HEK293T (cell line): Measurements from ENCODE around the gene RHBDL1.

Experiments
- CTCF ChIA-PET: fragments of 350-600 bp; formaldehyde crosslinking; extraction: SDS; loops from one replicate; lab custom pipeline; 2021; ENCODE audit warnings: antibody characterized with exemption, inconsistent platforms; lab: Yijun Ruan, JAX
- POLR2A ChIA-PET: fragments of 350-600 bp; formaldehyde crosslinking; extraction: SDS; loops from one replicate; lab custom pipeline; 2020; ENCODE audit warnings: antibody characterized with exemption, inconsistent platforms; lab: Yijun Ruan, JAX
- DNase-seq: peaks from one replicate; pipeline ENCODE4 v3.0.0; 2012; ENCODE audit warnings: mixed read lengths; ENCODE audit errors: extremely low spot score
- ARNT ChIP-seq: fragments of 450-650 bp; IDR thresholded peaks from 2 replicates; pipeline ENCODE4 v1.6.1; 2017; ENCODE audit warnings: mild to moderate bottlenecking
- BHLHE40 ChIP-seq: fragments of 450-650 bp; IDR thresholded peaks from 2 replicates; pipeline ENCODE4 v1.6.1; 2016; ENCODE audit warnings: mild to moderate bottlenecking, moderate library complexity, borderline replicate concordance
- CTBP1 ChIP-seq: fragments of 450-650 bp; IDR thresholded peaks from 2 replicates; pipeline ENCODE4 v1.6.1; 2016; ENCODE audit warnings: borderline replicate concordance
- ELF4 ChIP-seq: fragments of 450-650 bp; IDR thresholded peaks from 2 replicates; pipeline ENCODE4 v1.6.1; 2017; ENCODE audit warnings: antibody characterized with exemption
- FOXA1 ChIP-seq: fragments of 450-650 bp; IDR thresholded peaks from 2 replicates; pipeline ENCODE4 v1.6.1; 2016; ENCODE audit warnings: mild to moderate bottlenecking
- FOXK2 ChIP-seq: fragments of 450-650 bp; IDR thresholded peaks from 2 replicates; pipeline ENCODE4 v1.6.1; 2016; ENCODE audit warnings: mild to moderate bottlenecking
- FOXM1 ChIP-seq: fragments of 450-650 bp; IDR thresholded peaks from 2 replicates; pipeline ENCODE4 v1.6.1; 2017; ENCODE audit warnings: mild to moderate bottlenecking, borderline replicate concordance
- HDGF ChIP-seq: fragments of 450-650 bp; IDR thresholded peaks from 2 replicates; pipeline ENCODE4 v1.6.1; 2017; ENCODE audit warnings: antibody characterized with exemption, borderline replicate concordance
- L3MBTL2 ChIP-seq: fragments of 450-650 bp; conservative IDR thresholded peaks from 2 replicates; pipeline ENCODE4 v1.6.1; 2016; ENCODE audit warnings: mild to moderate bottlenecking
- LEF1 ChIP-seq: fragments of 450-650 bp; IDR thresholded peaks from 2 replicates; pipeline ENCODE4 v1.6.1; 2017; ENCODE audit warnings: mild to moderate bottlenecking, borderline replicate concordance
- NFRKB ChIP-seq: fragments of 450-650 bp; IDR thresholded peaks from 2 replicates; pipeline ENCODE4 v1.6.1; 2016; ENCODE audit warnings: mild to moderate bottlenecking, moderate library complexity
- PKNOX1 ChIP-seq: fragments of 450-650 bp; IDR thresholded peaks from 2 replicates; pipeline ENCODE4 v1.6.1; 2016
- SP1 ChIP-seq: fragments of 450-650 bp; IDR thresholded peaks from 2 replicates; pipeline ENCODE4 v1.6.1; 2017
- SUZ12 ChIP-seq: fragments of 450-650 bp; IDR thresholded peaks from 2 replicates; pipeline ENCODE4 v1.6.1; 2016; ENCODE audit warnings: mild to moderate bottlenecking
- TARDBP ChIP-seq: fragments of 450-650 bp; IDR thresholded peaks from 2 replicates; pipeline ENCODE4 v1.6.1; 2016
- ZNF384 ChIP-seq: fragments of 450-650 bp; IDR thresholded peaks from 2 replicates; pipeline ENCODE4 v1.6.1; 2016

The RHBDL1 gene

DNA sequence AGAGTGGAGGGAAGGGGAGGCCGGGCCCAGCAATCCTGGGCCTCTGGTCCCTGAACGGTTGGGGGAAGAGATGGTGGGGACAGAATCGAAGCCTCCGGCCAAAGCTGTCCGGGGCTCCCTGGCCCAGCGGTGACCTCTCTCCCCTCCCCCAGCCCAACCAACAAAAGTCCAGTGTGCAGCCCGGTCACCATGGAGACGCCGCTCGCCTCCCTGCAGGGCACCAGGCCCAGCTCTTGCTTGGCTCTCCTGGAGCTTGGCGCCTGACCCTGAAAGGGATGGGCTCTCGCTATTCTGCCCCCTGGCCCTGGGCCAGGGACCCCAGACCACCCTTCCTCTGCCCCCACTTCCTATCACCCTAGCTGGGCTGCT lies 40.7 kb downstream of the RHBDL1 start:
- DNase-seq, result no peak
- ChIA-PET POLR2A (interaction anchor here (0.6 to 4.0 kb wide), 6 partner anchors 10 to 91 kb away, joined by 3 to 27 read pairs (median 3); partner anchors contain the start of genes CCDC78, CHTF18, CIAO3 and HAGHL), CTCF (interaction anchor here (0.6 to 2.2 kb wide), 5 partner anchors 38 to 72 kb away, joined by 3 to 9 read pairs (median 4); partner anchors contain the start of genes CHTF18 and RPUSD1)
- TF ChIP-seq LEF1 (no peak), FOXA1 (no peak), NFRKB (no peak), SP1 (no peak), CTBP1 (no peak), L3MBTL2 (no peak), SUZ12 (no peak), ARNT (no peak), BHLHE40 (no peak), HDGF (no peak), FOXM1 (no peak), FOXK2 (no peak), ELF4 (no peak), ZNF384 (no peak)

DNA sequence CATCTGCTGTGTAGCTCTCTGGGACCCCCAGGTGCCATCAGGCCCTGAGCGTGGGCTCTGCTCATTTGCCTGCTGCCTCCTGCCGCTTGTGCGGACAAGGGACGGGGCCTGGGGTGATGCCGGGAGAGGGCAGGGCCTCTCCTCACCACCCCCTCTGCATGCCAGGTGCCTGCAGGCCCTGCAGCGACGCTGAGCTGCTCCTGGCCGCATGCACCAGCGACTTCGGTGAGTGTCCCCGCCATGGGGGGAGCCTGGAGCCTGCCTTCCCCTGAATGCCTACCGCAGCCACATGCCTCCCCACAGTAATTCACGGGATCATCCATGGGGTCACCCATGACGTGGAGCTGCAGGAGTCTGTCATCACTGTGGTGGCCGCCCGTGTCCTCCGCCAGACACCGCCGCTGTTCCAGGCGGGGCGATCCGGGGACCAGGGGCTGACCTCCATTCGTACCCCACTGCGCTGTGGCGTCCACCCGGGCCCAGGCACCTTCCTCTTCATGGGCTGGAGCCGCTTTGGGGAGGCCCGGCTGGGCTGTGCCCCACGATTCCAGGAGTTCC lies 41.4 kb downstream of the RHBDL1 start:
- POLR2A ChIA-PET, result interaction anchor here (1.4 to 4.0 kb wide), 3 partner anchors 10 to 71 kb away, joined by 3 to 27 read pairs (median 17); partner anchors contain the start of genes CCDC78, CHTF18, HAGHL and RPUSD1
- CTCF ChIA-PET, result interaction anchor here (2.2 kb wide), 1 partner anchor 71 kb away, joined by 9 read pairs; the partner anchor contains the start of genes CHTF18 and RPUSD1
- no peak for TF ChIP-seq CTBP1
- TF ChIP-seq PKNOX1, result no peak
- no peak for TF ChIP-seq L3MBTL2
- no peak for TF ChIP-seq SUZ12
- no peak for TF ChIP-seq LEF1
- TF ChIP-seq TARDBP, result no peak
- no peak for TF ChIP-seq ARNT
- no peak for DNase-seq

DNA sequence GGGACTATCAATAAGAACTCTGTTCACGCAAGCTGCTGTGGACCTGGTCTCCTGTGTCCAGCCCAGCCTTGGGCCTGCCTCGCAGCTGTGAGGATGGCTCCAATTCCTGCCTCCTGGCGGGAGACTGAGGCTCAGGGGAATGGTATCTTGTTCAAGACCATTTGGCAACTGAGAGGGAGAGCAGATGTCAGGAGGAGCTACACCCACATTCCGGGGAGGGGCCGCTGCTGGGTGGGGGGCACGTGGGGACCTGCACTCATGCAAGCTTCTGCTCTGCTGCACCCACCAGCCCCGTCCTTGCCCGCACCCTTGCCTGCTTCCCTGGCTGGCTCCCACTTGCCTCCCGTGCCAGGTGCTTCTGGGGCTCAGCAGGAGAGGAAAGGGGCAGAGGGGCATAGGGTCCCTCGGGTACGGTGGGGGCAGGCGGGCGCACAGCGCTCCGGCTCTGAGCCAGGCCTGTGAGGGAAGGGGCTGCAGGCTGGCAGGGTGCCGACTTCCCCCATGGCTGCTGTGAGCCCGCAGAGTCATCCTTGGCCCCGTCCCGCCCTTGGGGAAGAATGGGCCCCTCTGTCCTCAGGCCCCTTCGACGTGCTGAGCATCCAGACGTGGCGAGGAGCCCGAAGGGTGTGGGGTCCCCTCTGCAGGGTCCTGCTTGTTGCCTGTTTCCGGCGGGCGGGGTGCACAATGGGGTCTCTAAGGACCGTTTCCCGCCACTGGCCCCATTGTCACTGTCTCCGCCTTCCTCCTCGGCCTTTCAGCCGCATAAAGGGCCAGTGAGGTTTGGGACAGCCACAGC lies 42.2 kb downstream of the RHBDL1 start:
- CTCF ChIA-PET, result no interaction called here
- TF ChIP-seq ZNF384, result no peak
- TF ChIP-seq SUZ12, result no peak
- no peak for TF ChIP-seq TARDBP
- no peak for TF ChIP-seq ELF4
- TF ChIP-seq BHLHE40, result no peak
- TF ChIP-seq FOXA1, result no peak
- no peak for TF ChIP-seq NFRKB
- TF ChIP-seq PKNOX1, result no peak
- TF ChIP-seq FOXK2, result no peak
- TF ChIP-seq FOXM1, result no peak
- TF ChIP-seq HDGF, result no peak
- no peak for TF ChIP-seq ARNT
- TF ChIP-seq LEF1, result no peak
- no peak for TF ChIP-seq L3MBTL2
- TF ChIP-seq CTBP1, result no peak
- no peak for TF ChIP-seq SP1
- POLR2A ChIA-PET, result interaction anchor here (3.0 to 4.0 kb wide), 2 partner anchors 9 to 70 kb away, joined by 17 to 27 read pairs; partner anchors contain the start of genes CCDC78, CHTF18, HAGHL and RPUSD1
- no peak for DNase-seq

GRCh38 chr16:718389-718788 lies 42.9 kb downstream of the RHBDL1 start:
- DNase-seq, result no peak
- ChIA-PET POLR2A (no interaction called here), CTCF (interaction anchor here (0.6 kb wide), 1 partner anchor 611 kb away, joined by 3 read pairs; no protein-coding TSS in a partner anchor)
- TF ChIP-seq TARDBP (no peak), FOXA1 (no peak), L3MBTL2 (no peak), SUZ12 (no peak), ELF4 (no peak), SP1 (no peak), HDGF (no peak), BHLHE40 (no peak), CTBP1 (no peak)

GRCh38 chr16:718922-719321 lies 43.5 kb downstream of the RHBDL1 start:
- POLR2A ChIA-PET, result interaction anchor here (1.4 to 4.1 kb wide), 3 partner anchors 11 to 69 kb away, joined by 4 to 47 read pairs (median 34); partner anchors contain the start of genes CHTF18 and RPUSD1

More at GRCh38 chr16:718922-719321, 43.5 kb downstream of the RHBDL1 start:
- no peak for DNase-seq
- no peak for TF ChIP-seq PKNOX1
- TF ChIP-seq NFRKB, result no peak
- no peak for TF ChIP-seq ELF4
- TF ChIP-seq BHLHE40, result no peak
- no peak for TF ChIP-seq L3MBTL2
- no peak for TF ChIP-seq FOXA1
- TF ChIP-seq SP1, result no peak
- no peak for TF ChIP-seq TARDBP
- no peak for TF ChIP-seq FOXM1
- no peak for TF ChIP-seq FOXK2
- TF ChIP-seq SUZ12, result no peak
- no peak for TF ChIP-seq ZNF384
- TF ChIP-seq LEF1, result no peak
- CTCF ChIA-PET, result interaction anchor here (0.6 to 2.8 kb wide), 2 partner anchors 9 to 612 kb away, joined by 3 to 7 read pairs; no protein-coding TSS in a partner anchor
